ENCODE results near the gene MBOAT7. TPM values are rescaled to one million over a fixed set of nuclear protein-coding genes. Genes with fewer than 3 reads are reported as not detected.

The MBOAT7 gene
- polyA plus RNA-seq, 2 of the 4 experiments (the other 2 are of a cell fraction) = 42.1 to 142 TPM

DNA sequence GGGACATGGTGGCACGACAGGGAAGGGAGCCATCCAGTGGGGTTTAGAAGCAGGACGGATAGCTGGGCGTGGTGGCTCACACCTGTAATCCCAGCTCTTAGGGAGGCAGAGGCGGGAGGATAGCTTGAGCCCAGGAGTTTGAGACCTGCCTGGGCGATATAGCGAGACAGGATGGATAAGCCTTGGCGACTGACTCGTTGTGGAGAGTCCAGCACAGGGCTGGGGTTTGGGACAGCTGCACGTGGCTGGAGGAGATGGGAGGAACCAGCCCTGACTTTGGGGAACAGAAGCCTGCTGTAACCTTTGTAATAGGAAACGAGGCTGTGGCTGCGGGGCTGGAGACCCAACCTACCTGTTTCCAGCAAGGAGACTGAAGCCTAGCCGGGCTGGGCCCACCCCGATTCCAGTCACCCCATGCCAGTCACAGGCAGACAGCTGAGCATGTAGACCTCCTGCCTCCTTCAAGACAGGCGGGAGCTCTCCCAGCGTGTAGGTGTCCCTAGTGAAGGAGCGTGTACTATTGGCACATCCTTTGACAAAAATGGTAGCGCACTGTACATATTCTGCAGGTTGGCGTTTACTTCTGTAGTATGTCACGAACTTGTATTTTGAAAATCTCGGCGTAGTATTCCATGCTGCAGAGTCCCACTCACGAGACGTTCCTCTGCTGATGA is 37.9 kb downstream of the MBOAT7 start:
- Histone ChIP-seq H3K4me3 (no peak overlapping the region), H3K9me3 (no peaks in the 10 kb centered on the region), H3K4me2 (no peak overlapping the region), H3K27ac (no peak overlapping the region), H3K4me1 (no peaks in the 10 kb centered on the region)
- 86% methylated on average over 23 of the region's 23 CpGs for WGBS (ENCODE audit: missing lambda C conversion rate)
- peak in 1 of 2 experiments; percentile 3; a peak in 2 of 6 replicates for ATAC-seq
- POLR2A ChIA-PET = interaction anchor here (1.6 to 5.5 kb wide), 2 partner anchors 9 to 14 kb away, joined by 5 to 36 read pairs; partner anchors contain the start of gene CNOT3
- CTCF ChIA-PET = interaction anchor here (1.0 to 4.9 kb wide), 7 partner anchors 7 to 358 kb away, joined by 3 to 25 read pairs (median 4); partner anchors contain the start of genes CNOT3, LENG1, PRPF31 and TFPT
- TF ChIP-seq CBX8 (IDR thresholded peaks at IDR 0.05) = no peak
- no peak for TF ChIP-seq HEYL (CRISPR knock-in tag; IDR thresholded peaks at IDR 0.05)
- no peak for TF ChIP-seq NFE2L2 (conservative IDR thresholded peaks at IDR 0.05; ENCODE audit: low read length)
- no peak for TF ChIP-seq TFCP2L1 (CRISPR knock-in tag; IDR thresholded peaks at IDR 0.05)
- TF ChIP-seq BHLHE40 (IDR thresholded peaks at IDR 0.05; ENCODE audit: low read depth, low read length) = no peak
- TF ChIP-seq RARB (CRISPR knock-in tag; IDR thresholded peaks at IDR 0.05) = no peak
- TF ChIP-seq CHD2 (IDR thresholded peaks at IDR 0.05; ENCODE audit: low read length, partially characterized antibody) = no peak
- TF ChIP-seq, protein P1, sequence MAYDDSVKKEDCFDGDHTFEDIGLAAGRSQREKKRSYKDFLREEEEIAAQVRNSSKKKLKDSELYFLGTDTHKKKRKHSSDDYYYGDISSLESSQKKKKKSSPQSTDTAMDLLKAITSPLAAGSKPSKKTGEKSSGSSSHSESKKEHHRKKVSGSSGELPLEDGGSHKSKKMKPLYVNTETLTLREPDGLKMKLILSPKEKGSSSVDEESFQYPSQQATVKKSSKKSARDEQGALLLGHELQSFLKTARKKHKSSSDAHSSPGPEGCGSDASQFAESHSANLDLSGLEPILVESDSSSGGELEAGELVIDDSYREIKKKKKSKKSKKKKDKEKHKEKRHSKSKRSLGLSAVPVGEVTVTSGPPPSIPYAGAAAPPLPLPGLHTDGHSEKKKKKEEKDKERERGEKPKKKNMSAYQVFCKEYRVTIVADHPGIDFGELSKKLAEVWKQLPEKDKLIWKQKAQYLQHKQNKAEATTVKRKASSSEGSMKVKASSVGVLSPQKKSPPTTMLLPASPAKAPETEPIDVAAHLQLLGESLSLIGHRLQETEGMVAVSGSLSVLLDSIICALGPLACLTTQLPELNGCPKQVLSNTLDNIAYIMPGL (CRISPR knock-in tag; IDR thresholded peaks at IDR 0.05; ENCODE audit: borderline replicate concordance) = no peak
- TF ChIP-seq RAD21 (conservative IDR thresholded peaks at IDR 0.05 in 1 of 2, IDR thresholded peaks at IDR 0.05 in 1 of 2) = no peak
- TF ChIP-seq CBX2 (IDR thresholded peaks at IDR 0.05; ENCODE audit: borderline replicate concordance, low read depth) = no peak
- no peak for TF ChIP-seq ESRRA (IDR thresholded peaks at IDR 0.05; ENCODE audit: borderline replicate concordance, low read length)
- no peak for TF ChIP-seq HOXB13 (CRISPR knock-in tag; IDR thresholded peaks at IDR 0.05; ENCODE audit: low read depth)
- no peak for TF ChIP-seq PHF8 (IDR thresholded peaks at IDR 0.05; ENCODE audit: borderline replicate concordance, low read depth)
- TF ChIP-seq FOSL2 (IDR thresholded peaks at IDR 0.05) = no peak
- no peak for TF ChIP-seq FOSL2 (CRISPR knock-in tag; IDR thresholded peaks at IDR 0.05)
- no peak for TF ChIP-seq HOXA7 (CRISPR knock-in tag; IDR thresholded peaks at IDR 0.05)
- no peak for DNase-seq (ENCODE audit: low read depth in 1 of 2, low spot score in 1 of 2)
- no peak for FAIRE-seq

DNA sequence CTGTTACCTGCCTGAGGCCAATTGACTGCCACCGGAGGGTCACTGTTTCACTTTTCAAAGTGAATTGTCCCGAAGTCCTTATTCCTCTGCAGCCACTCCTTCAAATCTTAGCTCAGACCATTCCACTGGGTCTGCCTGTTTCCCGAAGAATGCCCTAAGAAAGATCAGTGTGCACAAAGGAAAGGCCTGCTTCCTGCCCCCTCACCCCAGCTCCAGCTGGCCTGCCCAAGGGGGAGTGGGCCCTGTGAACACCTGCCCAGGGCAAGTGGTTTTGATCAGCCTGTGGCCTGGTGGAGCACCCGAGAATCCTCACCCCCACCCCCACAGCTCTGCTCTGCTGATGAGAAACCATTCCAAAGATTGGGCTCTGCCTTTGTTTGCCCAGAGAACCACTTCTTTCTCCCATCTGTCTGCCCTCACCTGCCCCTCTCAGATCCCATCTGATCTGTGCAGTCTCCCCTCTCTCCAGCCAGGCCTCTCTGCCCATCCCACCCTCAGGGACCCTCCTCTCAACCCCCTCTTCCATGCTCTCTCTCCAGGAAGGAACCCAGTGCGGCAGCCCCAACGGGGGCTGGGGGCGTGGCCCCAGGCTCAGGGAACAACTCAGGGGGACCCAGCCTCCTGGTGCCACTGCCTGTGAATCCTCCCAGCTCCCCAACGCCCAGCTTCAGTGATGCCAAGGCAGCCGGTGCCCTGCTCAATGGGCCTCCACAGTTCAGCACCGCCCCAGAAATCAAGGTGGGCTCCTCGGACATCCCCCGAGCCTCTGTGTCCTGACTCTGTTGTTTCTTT is 40.2 kb downstream of the MBOAT7 start:
- WGBS (ENCODE audit: missing lambda C conversion rate) = 92% methylated on average over 12 of the region's 12 CpGs
- no peak for FAIRE-seq
- H3K4me2 ChIP-seq = no peak overlapping the region

More for the DNA sequence above, 40.2 kb downstream of the MBOAT7 start:
- H3K4me3 ChIP-seq = no peak overlapping the region
- no peak overlapping the region for H3K27ac ChIP-seq
- TF ChIP-seq JUN (IDR thresholded peaks at IDR 0.05) (no peak), RARB (CRISPR knock-in tag; IDR thresholded peaks at IDR 0.05) (no peak), TFCP2L1 (CRISPR knock-in tag; IDR thresholded peaks at IDR 0.05) (no peak), EHMT2 (IDR thresholded peaks at IDR 0.05; ENCODE audit: low read depth) (no peak), KDM1A (IDR thresholded peaks at IDR 0.05; ENCODE audit: low read depth) (no peak), MAZ (IDR thresholded peaks at IDR 0.05; ENCODE audit: borderline replicate concordance, low read depth, low read length) (no peak), FOSL2 (IDR thresholded peaks at IDR 0.05) (no peak), FOSL2 (CRISPR knock-in tag; IDR thresholded peaks at IDR 0.05) (no peak), EP300 (IDR thresholded peaks at IDR 0.05) (no peak), EHF (CRISPR knock-in tag; IDR thresholded peaks at IDR 0.05) (no peak)
- TF ChIP-seq, protein P2, sequence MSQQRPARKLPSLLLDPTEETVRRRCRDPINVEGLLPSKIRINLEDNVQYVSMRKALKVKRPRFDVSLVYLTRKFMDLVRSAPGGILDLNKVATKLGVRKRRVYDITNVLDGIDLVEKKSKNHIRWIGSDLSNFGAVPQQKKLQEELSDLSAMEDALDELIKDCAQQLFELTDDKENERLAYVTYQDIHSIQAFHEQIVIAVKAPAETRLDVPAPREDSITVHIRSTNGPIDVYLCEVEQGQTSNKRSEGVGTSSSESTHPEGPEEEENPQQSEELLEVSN (IDR thresholded peaks at IDR 0.05; ENCODE audit: borderline replicate concordance, low read depth) = no peak
- TF ChIP-seq, protein P3, sequence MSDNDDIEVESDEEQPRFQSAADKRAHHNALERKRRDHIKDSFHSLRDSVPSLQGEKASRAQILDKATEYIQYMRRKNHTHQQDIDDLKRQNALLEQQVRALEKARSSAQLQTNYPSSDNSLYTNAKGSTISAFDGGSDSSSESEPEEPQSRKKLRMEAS (IDR thresholded peaks at IDR 0.05) = no peak
- TF ChIP-seq, protein P4, sequence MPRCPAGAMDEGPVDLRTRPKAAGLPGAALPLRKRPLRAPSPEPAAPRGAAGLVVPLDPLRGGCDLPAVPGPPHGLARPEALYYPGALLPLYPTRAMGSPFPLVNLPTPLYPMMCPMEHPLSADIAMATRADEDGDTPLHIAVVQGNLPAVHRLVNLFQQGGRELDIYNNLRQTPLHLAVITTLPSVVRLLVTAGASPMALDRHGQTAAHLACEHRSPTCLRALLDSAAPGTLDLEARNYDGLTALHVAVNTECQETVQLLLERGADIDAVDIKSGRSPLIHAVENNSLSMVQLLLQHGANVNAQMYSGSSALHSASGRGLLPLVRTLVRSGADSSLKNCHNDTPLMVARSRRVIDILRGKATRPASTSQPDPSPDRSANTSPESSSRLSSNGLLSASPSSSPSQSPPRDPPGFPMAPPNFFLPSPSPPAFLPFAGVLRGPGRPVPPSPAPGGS (IDR thresholded peaks at IDR 0.05) = no peak
- TF ChIP-seq, protein P5, sequence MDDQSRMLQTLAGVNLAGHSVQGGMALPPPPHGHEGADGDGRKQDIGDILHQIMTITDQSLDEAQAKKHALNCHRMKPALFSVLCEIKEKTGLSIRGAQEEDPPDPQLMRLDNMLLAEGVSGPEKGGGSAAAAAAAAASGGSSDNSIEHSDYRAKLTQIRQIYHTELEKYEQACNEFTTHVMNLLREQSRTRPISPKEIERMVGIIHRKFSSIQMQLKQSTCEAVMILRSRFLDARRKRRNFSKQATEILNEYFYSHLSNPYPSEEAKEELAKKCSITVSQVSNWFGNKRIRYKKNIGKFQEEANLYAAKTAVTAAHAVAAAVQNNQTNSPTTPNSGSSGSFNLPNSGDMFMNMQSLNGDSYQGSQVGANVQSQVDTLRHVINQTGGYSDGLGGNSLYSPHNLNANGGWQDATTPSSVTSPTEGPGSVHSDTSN (IDR thresholded peaks at IDR 0.05) = no peak
- TF ChIP-seq, protein P6, sequence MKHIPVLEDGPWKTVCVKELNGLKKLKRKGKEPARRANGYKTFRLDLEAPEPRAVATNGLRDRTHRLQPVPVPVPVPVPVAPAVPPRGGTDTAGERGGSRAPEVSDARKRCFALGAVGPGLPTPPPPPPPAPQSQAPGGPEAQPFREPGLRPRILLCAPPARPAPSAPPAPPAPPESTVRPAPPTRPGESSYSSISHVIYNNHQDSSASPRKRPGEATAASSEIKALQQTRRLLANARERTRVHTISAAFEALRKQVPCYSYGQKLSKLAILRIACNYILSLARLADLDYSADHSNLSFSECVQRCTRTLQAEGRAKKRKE (CRISPR knock-in tag; IDR thresholded peaks at IDR 0.05; ENCODE audit: low read depth) = no peak
- H3K4me1 ChIP-seq = no peaks in the 10 kb centered on the region
- ChIA-PET POLR2A (interaction anchor here (2.7 to 5.5 kb wide), 2 partner anchors 10 to 12 kb away, joined by 16 to 36 read pairs; partner anchors contain the start of genes CNOT3 and LENG1), CTCF (interaction anchor here (0.9 to 4.9 kb wide), 7 partner anchors 8 to 44 kb away, joined by 3 to 25 read pairs (median 8); partner anchors contain the start of genes CNOT3 and LENG1)
- ATAC-seq (no peak), DNase-seq (ENCODE audit: low read depth in 1 of 2, low spot score in 1 of 2) (no peak)
- no peaks in the 10 kb centered on the region for H3K9me3 ChIP-seq

All from A549 (cell line).